ENCODE data around the gene HIGD1B.
"Not testable (repeated sequence)": the region's sequence is repeated elsewhere in the genome, so short reads cannot be mapped to it uniquely, and the experiment has no call there.

Gene HIGD1B

GRCh38 chr17:44808156-44808555 lies 39.5 kb upstream of the HIGD1B start:
- H3K27ac ChIP-seq (ENCODE audit: extremely low read depth, low read depth, low read length): no peak overlapping the region
- no peaks in the 10 kb centered on the region for H3K9me3 ChIP-seq (ENCODE audit: control insufficient read depth, insufficient read depth, low read depth, low read length)
- peaks cover 5% of the 10 kb centered on the region; the same call in 1 of the 2 replicates for H3K4me1 ChIP-seq (ENCODE audit: control insufficient read depth, insufficient read depth, low read length)
- no peak overlapping the region for H3K4me3 ChIP-seq (ENCODE audit: low read depth, low read length)
- peaks cover 18 to 36% of the 10 kb centered on the region in 2 experiments for H3K36me3 ChIP-seq (ENCODE audit: control insufficient read depth in 2 of 2, insufficient read depth in 1 of 2, low read length in 2 of 2)
- POLR2A ChIA-PET: no interaction called here
- no peak for TF ChIP-seq ZNF157 (tag by site-specific recombination; IDR thresholded peaks at IDR 0.05)
- TF ChIP-seq ZNF121 (tag by site-specific recombination; IDR thresholded peaks at IDR 0.05): peak; percentile 92
- CTCF ChIA-PET: interaction anchor here (0.8 to 2.0 kb wide), 5 partner anchors 11 to 214 kb away, joined by 3 to 15 read pairs (median 3); no protein-coding TSS in a partner anchor

GRCh38 chr17:44808656-44809388 lies 38.9 kb upstream of the HIGD1B start:
- peaks cover 18 to 30% of the 10 kb centered on the region in 2 experiments for H3K36me3 ChIP-seq (ENCODE audit: control insufficient read depth in 2 of 2, insufficient read depth in 1 of 2, low read length in 2 of 2)
- H3K4me1 ChIP-seq (ENCODE audit: control insufficient read depth, insufficient read depth, low read length); H3K4me3 ChIP-seq (ENCODE audit: low read depth, low read length); H3K27ac ChIP-seq (ENCODE audit: extremely low read depth, low read depth, low read length); POLR2A ChIA-PET; H3K9me3 ChIP-seq (ENCODE audit: control insufficient read depth, insufficient read depth, low read depth, low read length): not testable (repeated sequence)
- TF ChIP-seq PRDM10 (tag by site-specific recombination; IDR thresholded peaks at IDR 0.05) (0 out of 2 replicates have a peak, but pooled peaks have one; percentile 21), ZBTB6 (tag by site-specific recombination; IDR thresholded peaks at IDR 0.05) (peak; percentile 55; the same call in 1 of the 2 replicates)
- CTCF ChIA-PET: interaction anchor here (0.6 to 1.7 kb wide), 4 partner anchors 11 to 86 kb away, joined by 3 to 4 read pairs (median 3); no protein-coding TSS in a partner anchor

- H3K36me3 ChIP-seq (ENCODE audit: control insufficient read depth in 2 of 2, insufficient read depth in 1 of 2, low read length in 2 of 2): peaks cover 0 to 4% of the 10 kb centered on the region in 2 experiments; a peak in 1 of 3 replicates
- POLR2A ChIA-PET: interaction anchor here (0.5 to 0.7 kb wide), 2 partner anchors 10 to 237 kb away, joined by 3 to 5 read pairs; no protein-coding TSS in a partner anchor
- CTCF ChIA-PET: interaction anchor here (0.6 to 0.7 kb wide), 2 partner anchors 25 to 52 kb away, joined by 3 to 4 read pairs; no protein-coding TSS in a partner anchor
- no peaks in the 10 kb centered on the region for H3K9me3 ChIP-seq (ENCODE audit: control insufficient read depth, insufficient read depth, low read depth, low read length)
- peaks cover 3% of the 10 kb centered on the region; the same call in 1 of the 2 replicates for H3K4me1 ChIP-seq (ENCODE audit: control insufficient read depth, insufficient read depth, low read length)
- TF ChIP-seq ZNF335 (tag by site-specific recombination; conservative IDR thresholded peaks at IDR 0.05) (no peak), PRDM6 (tag by site-specific recombination; IDR thresholded peaks at IDR 0.05) (peak; percentile 66)
- no peak overlapping the region for H3K27ac ChIP-seq (ENCODE audit: extremely low read depth, low read depth, low read length)
- H3K4me3 ChIP-seq (ENCODE audit: low read depth, low read length): no peak overlapping the region
Measured at GRCh38 chr17:44812263-44812662, 35.4 kb upstream of the HIGD1B start.

GRCh38 chr17:44818508-44818907 lies 29.2 kb upstream of the HIGD1B start:
- H3K9me3 ChIP-seq (ENCODE audit: control insufficient read depth, insufficient read depth, low read depth, low read length); H3K36me3 ChIP-seq (ENCODE audit: control insufficient read depth in 2 of 2, insufficient read depth in 1 of 2, low read length in 2 of 2); H3K4me3 ChIP-seq (ENCODE audit: low read depth, low read length); H3K27ac ChIP-seq (ENCODE audit: extremely low read depth, low read depth, low read length); POLR2A ChIA-PET: not testable (repeated sequence)
- CTCF ChIA-PET: interaction anchor here (0.7 kb wide), 3 partner anchors 8 to 49 kb away, joined by 3 to 5 read pairs (median 3); no protein-coding TSS in a partner anchor
- H3K4me1 ChIP-seq (ENCODE audit: control insufficient read depth, insufficient read depth, low read length): peaks cover 15% of the 10 kb centered on the region
- peak; percentile 67 for TF ChIP-seq OSR2 (tag by site-specific recombination; IDR thresholded peaks at IDR 0.05)
- 0 out of 2 replicates have a peak, but pooled peaks have one; percentile 13 for TF ChIP-seq FEZF1 (tag by site-specific recombination; IDR thresholded peaks at IDR 0.05)
- TF ChIP-seq PRDM10 (tag by site-specific recombination; IDR thresholded peaks at IDR 0.05): peak; percentile 67
- peak; percentile 71 for TF ChIP-seq KLF1 (tag by site-specific recombination; IDR thresholded peaks at IDR 0.05)
